ENCODE measurements around the gene INSYN2B.

The INSYN2B gene

GRCh38 chr5:169905017-169905416 is 75.3 kb downstream of the INSYN2B start:
- Histone ChIP-seq H3K36me3 (replicated peaks; ENCODE audit: low read depth, low read length) (peaks cover 4% of the 10 kb centered on the region), H4K20me1 (ENCODE audit: insufficient read depth, low read length) (peaks cover 27% of the 10 kb centered on the region), H3K79me2 (ENCODE audit: low read length) (no peaks in the 10 kb centered on the region), H2AFZ (ENCODE audit: low read depth, low read length) (no peak overlapping the region), H3K9me3 (ENCODE audit: insufficient read depth, low read length) (no peaks in the 10 kb centered on the region), H3K27me3 (ENCODE audit: low read depth, low read length) (no peaks in the 10 kb centered on the region), H3K4me2 (ENCODE audit: low read length) (no peak overlapping the region), H3K4me3 (ENCODE audit: low read length) (no peak overlapping the region), H3K4me1 (ENCODE audit: low read length) (no peaks in the 10 kb centered on the region), H3K27ac (ENCODE audit: low read length) (no peak overlapping the region), H3K9ac (ENCODE audit: low read length) (no peak overlapping the region)
- TF ChIP-seq CTCF (IDR thresholded peaks at IDR 0.05; ENCODE audit: low read depth, low read length), result no peak
- TF ChIP-seq EZH2phosphoT487 (IDR thresholded peaks at IDR 0.05; ENCODE audit: low read depth), result no peak

DNA sequence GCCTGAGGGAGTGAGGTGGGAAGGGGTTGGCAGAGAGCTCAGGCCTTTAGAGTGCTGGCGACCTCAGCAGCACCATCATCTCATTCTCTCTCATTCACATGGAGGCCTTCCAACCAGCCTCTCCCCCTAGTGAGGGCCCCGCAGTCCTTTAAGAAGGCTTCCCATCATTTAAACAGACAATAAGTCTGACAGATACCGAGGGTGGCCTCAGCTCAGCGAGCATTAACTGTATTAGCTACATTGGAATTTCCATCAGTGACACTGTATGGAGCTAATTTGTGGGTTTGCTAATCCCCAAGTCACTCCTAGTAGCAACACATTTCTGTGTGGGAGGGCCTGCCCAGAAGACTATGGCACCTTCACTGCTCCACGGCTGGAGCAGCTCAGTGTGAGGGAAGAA is 75.8 kb downstream of the INSYN2B start:
- Histone ChIP-seq H3K9me3 (ENCODE audit: insufficient read depth, low read length) (no peaks in the 10 kb centered on the region), H4K20me1 (ENCODE audit: insufficient read depth, low read length) (peaks cover 29% of the 10 kb centered on the region), H3K27ac (ENCODE audit: low read length) (no peak overlapping the region), H3K79me2 (ENCODE audit: low read length) (no peaks in the 10 kb centered on the region), H3K4me3 (ENCODE audit: low read length) (no peak overlapping the region), H3K36me3 (replicated peaks; ENCODE audit: low read depth, low read length) (peaks cover 4% of the 10 kb centered on the region), H2AFZ (ENCODE audit: low read depth, low read length) (no peak overlapping the region), H3K4me1 (ENCODE audit: low read length) (no peaks in the 10 kb centered on the region), H3K27me3 (ENCODE audit: low read depth, low read length) (no peaks in the 10 kb centered on the region), H3K9ac (ENCODE audit: low read length) (no peak overlapping the region), H3K4me2 (ENCODE audit: low read length) (no peak overlapping the region)
- TF ChIP-seq EZH2phosphoT487 (IDR thresholded peaks at IDR 0.05; ENCODE audit: low read depth), result no peak
- no peak for TF ChIP-seq CTCF (IDR thresholded peaks at IDR 0.05; ENCODE audit: low read depth, low read length)

DNA sequence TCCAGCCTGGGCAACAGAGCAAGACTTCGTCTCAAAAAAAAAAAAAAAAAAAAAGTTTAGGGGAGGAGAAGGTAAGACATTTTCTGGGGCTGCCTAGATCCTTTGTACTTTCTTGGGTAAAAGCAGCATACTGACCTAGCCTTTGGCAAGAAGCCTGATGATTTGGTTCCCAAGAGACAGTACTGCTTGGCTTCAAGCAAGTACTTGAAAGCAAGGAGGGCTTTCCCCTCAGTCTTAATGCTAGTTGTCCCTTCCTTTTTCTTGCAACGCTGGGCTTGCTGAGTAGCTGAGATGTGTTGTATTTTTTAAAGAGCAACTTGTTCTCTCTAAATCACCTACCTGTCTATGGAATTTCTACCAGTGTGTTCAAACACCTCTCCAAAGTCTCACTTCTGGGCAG is 76.2 kb downstream of the INSYN2B start:
- no peak overlapping the region for H3K9ac ChIP-seq (ENCODE audit: low read length)
- no peak overlapping the region for H3K4me3 ChIP-seq (ENCODE audit: low read length)
- TF ChIP-seq EZH2phosphoT487 (IDR thresholded peaks at IDR 0.05; ENCODE audit: low read depth) (no peak), CTCF (IDR thresholded peaks at IDR 0.05; ENCODE audit: low read depth, low read length) (no peak)
- no peak overlapping the region for H3K4me2 ChIP-seq (ENCODE audit: low read length)
- H4K20me1 ChIP-seq (ENCODE audit: insufficient read depth, low read length), result peaks cover 29% of the 10 kb centered on the region
- no peaks in the 10 kb centered on the region for H3K9me3 ChIP-seq (ENCODE audit: insufficient read depth, low read length)
- no peaks in the 10 kb centered on the region for H3K27me3 ChIP-seq (ENCODE audit: low read depth, low read length)
- H3K27ac ChIP-seq (ENCODE audit: low read length), result no peak overlapping the region
- H3K36me3 ChIP-seq (replicated peaks; ENCODE audit: low read depth, low read length), result peaks cover 7% of the 10 kb centered on the region
- H3K4me1 ChIP-seq (ENCODE audit: low read length), result no peaks in the 10 kb centered on the region
- no peak overlapping the region for H2AFZ ChIP-seq (ENCODE audit: low read depth, low read length)
- no peaks in the 10 kb centered on the region for H3K79me2 ChIP-seq (ENCODE audit: low read length)

- Histone ChIP-seq H3K9me3 (ENCODE audit: insufficient read depth, low read length) (no peaks in the 10 kb centered on the region), H3K27ac (ENCODE audit: low read length) (no peak overlapping the region), H3K4me3 (ENCODE audit: low read length) (no peak overlapping the region), H2AFZ (ENCODE audit: low read depth, low read length) (no peak overlapping the region), H3K79me2 (ENCODE audit: low read length) (no peaks in the 10 kb centered on the region), H3K27me3 (ENCODE audit: low read depth, low read length) (no peaks in the 10 kb centered on the region), H3K4me1 (ENCODE audit: low read length) (no peaks in the 10 kb centered on the region), H3K36me3 (replicated peaks; ENCODE audit: low read depth, low read length) (peaks cover 10% of the 10 kb centered on the region), H3K4me2 (ENCODE audit: low read length) (no peak overlapping the region), H3K9ac (ENCODE audit: low read length) (no peak overlapping the region), H4K20me1 (ENCODE audit: insufficient read depth, low read length) (peaks cover 27% of the 10 kb centered on the region)
- no peak for TF ChIP-seq EZH2phosphoT487 (IDR thresholded peaks at IDR 0.05; ENCODE audit: low read depth)
- no peak for TF ChIP-seq CTCF (IDR thresholded peaks at IDR 0.05; ENCODE audit: low read depth, low read length)
Observed at GRCh38 chr5:169901896-169902295, 78.4 kb downstream of the INSYN2B start.
